Kidney epithelial cell (primary cell): ENCODE data around the gene HLA-F. TPM values are rescaled to one million over a fixed set of nuclear protein-coding genes. Genes with fewer than 3 reads are reported as not detected.

Source experiments
- DNase-seq: peaks from one replicate; pipeline ENCODE4 v3.0.0-alpha.2; 2010; ENCODE audit warnings: low read depth
- H3K27me3 ChIP-seq: 2 replicates; pipeline ENCODE4 v1.6.0; 2011; ENCODE audit warnings: low read length; ENCODE audit not compliant: control insufficient read depth, insufficient read depth
- H3K36me3 ChIP-seq: 2 replicates; pipeline ENCODE4 v1.5.1; 2011; ENCODE audit warnings: low read length; ENCODE audit not compliant: control insufficient read depth, insufficient read depth
- H3K4me3 ChIP-seq: 2 replicates; pipeline ENCODE4 v1.5.1; 2011; ENCODE audit warnings: low read depth, mild to moderate bottlenecking, control low read depth, low read length
- total RNA-seq: library from RNA; depleted of rRNA; stranded (reverse); fragments of >200 nt; gene quantifications from 2 replicates; pipeline ENCODE4 v1.2.3, GENCODE V29; 2015
- TF ChIP-seq, protein P1 (sequence below): IDR thresholded peaks from 2 replicates; pipeline ENCODE4 v1.5.1; 2011; ENCODE audit warnings: mild to moderate bottlenecking, moderate library complexity, low read length, control low read depth, inconsistent platforms; ENCODE audit not compliant: insufficient read depth, poor library complexity, severe bottlenecking

The HLA-F gene
- total RNA-seq, 1 donor from 2014 or later, result 9.0 TPM

- Histone ChIP-seq H3K4me3 (no peak overlapping the region), H3K36me3 (no peaks in the 10 kb centered on the region), H3K27me3 (peaks cover 6% of the 10 kb centered on the region)
- TF ChIP-seq, protein P1, sequence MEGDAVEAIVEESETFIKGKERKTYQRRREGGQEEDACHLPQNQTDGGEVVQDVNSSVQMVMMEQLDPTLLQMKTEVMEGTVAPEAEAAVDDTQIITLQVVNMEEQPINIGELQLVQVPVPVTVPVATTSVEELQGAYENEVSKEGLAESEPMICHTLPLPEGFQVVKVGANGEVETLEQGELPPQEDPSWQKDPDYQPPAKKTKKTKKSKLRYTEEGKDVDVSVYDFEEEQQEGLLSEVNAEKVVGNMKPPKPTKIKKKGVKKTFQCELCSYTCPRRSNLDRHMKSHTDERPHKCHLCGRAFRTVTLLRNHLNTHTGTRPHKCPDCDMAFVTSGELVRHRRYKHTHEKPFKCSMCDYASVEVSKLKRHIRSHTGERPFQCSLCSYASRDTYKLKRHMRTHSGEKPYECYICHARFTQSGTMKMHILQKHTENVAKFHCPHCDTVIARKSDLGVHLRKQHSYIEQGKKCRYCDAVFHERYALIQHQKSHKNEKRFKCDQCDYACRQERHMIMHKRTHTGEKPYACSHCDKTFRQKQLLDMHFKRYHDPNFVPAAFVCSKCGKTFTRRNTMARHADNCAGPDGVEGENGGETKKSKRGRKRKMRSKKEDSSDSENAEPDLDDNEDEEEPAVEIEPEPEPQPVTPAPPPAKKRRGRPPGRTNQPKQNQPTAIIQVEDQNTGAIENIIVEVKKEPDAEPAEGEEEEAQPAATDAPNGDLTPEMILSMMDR, result no peak
- no peak for DNase-seq
Measured at GRCh38 chr6:29757701-29758293, 34.6 kb downstream of the HLA-F start.

GRCh38 chr6:29758761-29759160 lies 35.5 kb downstream of the HLA-F start:
- H3K4me3 ChIP-seq, result no peak overlapping the region
- TF ChIP-seq, protein P1, result no peak
- no peaks in the 10 kb centered on the region for H3K36me3 ChIP-seq
- no peak for DNase-seq
- peaks cover 6% of the 10 kb centered on the region for H3K27me3 ChIP-seq

DNA sequence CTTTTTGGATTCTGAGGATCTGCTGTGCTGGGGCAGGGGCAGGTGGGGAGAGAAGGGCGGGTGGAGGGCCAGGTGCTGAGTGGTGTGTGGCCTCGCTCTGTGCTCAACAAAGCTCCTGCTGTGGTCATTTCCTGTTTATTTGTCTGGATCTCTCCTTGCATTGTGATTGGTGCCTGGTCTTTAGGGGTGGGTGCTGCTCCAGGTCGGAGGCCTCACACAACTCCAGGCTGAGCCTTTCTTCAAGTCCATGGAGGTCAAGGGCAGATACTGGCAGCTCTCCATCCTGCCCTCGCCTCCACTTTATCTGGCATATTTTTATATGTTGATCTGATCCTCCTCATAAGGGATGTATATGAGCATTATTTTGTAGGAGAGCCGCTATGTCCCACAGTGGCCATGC lies 36.2 kb downstream of the HLA-F start:
- no peak for DNase-seq
- H3K4me3 ChIP-seq, result no peak overlapping the region
- TF ChIP-seq, protein P1, result no peak
- H3K36me3 ChIP-seq, result no peaks in the 10 kb centered on the region
- H3K27me3 ChIP-seq, result peaks cover 6% of the 10 kb centered on the region

GRCh38 chr6:29760328-29760727 lies 37.1 kb downstream of the HLA-F start:
- DNase-seq, result no peak
- H3K27me3 ChIP-seq, result peaks cover 4% of the 10 kb centered on the region
- TF ChIP-seq, protein P1, result no peak
- no peak overlapping the region for H3K4me3 ChIP-seq
- H3K36me3 ChIP-seq, result no peaks in the 10 kb centered on the region

GRCh38 chr6:29762051-29762450 lies 38.8 kb downstream of the HLA-F start:
- peak; percentile 18 for DNase-seq
- Histone ChIP-seq H3K36me3 (no peaks in the 10 kb centered on the region), H3K4me3 (no peak overlapping the region), H3K27me3 (no peaks in the 10 kb centered on the region)
- TF ChIP-seq, protein P1, result no peak

DNA sequence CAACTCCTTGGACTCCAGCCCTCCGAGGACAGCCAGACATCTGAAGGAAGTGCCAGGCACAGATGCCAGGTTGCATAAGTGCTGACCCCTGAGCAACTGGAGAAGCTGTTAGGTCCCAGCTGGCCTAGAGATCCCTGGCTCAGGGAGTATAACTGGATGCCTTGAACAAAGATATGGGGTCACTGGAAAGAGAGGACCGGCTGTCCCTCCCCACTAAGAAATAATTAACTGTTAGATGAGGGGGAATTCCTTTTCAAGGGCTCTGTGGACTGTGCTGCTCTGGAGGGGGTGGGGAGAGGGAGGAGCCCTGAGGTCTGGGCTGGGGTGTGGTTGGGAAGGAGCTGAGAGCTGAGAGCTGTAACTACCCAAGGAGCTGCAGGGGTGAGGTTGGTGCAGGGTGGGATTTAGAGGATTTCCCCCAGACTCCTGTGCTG lies 39.6 kb downstream of the HLA-F start:
- Histone ChIP-seq H3K4me3 (no peak overlapping the region), H3K27me3 (no peaks in the 10 kb centered on the region), H3K36me3 (no peaks in the 10 kb centered on the region)
- TF ChIP-seq, protein P1, result no peak
- peak; percentile 56 for DNase-seq
